HepG2 (cell line): Measurements from ENCODE around the gene ZNF445. TPM values are rescaled to one million over a fixed set of nuclear protein-coding genes. Genes with fewer than 3 reads are reported as not detected.
A peak's percentile ranks its signal among the peaks of the same experiment; 100 is the strongest.

Experiments used
- CEBPB ChIP-seq: IDR thresholded peaks from 2 replicates; pipeline ENCODE4 v1.6.1; 2011; ENCODE audit warnings: low read depth, low read length, improper control_type of control experiment, borderline replicate concordance
- DPF2 ChIP-seq: sonication (generic); formaldehyde crosslinking; IDR thresholded peaks from 2 replicates; pipeline ENCODE4 v1.4.0; 2020; ENCODE audit warnings: mild to moderate bottlenecking, low read depth, missing genetic modification reagents, borderline replicate concordance
- DRAP1 ChIP-seq: IDR thresholded peaks from 2 replicates; pipeline ENCODE4 v1.6.1; 2016; ENCODE audit warnings: missing genetic modification reagents, missing compliant biosample characterization
- ETV5 ChIP-seq: IDR thresholded peaks from 2 replicates; pipeline ENCODE4 v1.6.1; 2018; ENCODE audit warnings: missing biosample characterization, missing genetic modification reagents, inconsistent platforms, borderline replicate concordance
- HNF1B ChIP-seq: sonication (generic); formaldehyde crosslinking; IDR thresholded peaks from 2 replicates; pipeline ENCODE4 v1.5.1; 2020; ENCODE audit warnings: mild to moderate bottlenecking, moderate library complexity, missing genetic modification reagents
- HNRNPLL ChIP-seq: fragments of 200-400 bp; formaldehyde crosslinking; IDR thresholded peaks from 2 replicates; pipeline ENCODE4 v1.6.1; 2017; ENCODE audit warnings: mild to moderate bottlenecking, low read depth, low read length; ENCODE audit not compliant: poor library complexity, severe bottlenecking
- NFATC3 ChIP-seq: sonication (generic); formaldehyde crosslinking; IDR thresholded peaks from 2 replicates; pipeline ENCODE4 v1.5.1; 2020; ENCODE audit warnings: mild to moderate bottlenecking, missing genetic modification reagents
- NFIB ChIP-seq: sonication (generic); formaldehyde crosslinking; IDR thresholded peaks from 2 replicates; pipeline ENCODE4 v1.9.0; 2021; ENCODE audit warnings: missing genetic modification reagents, mild to moderate bottlenecking, borderline replicate concordance
- PATZ1 ChIP-seq: sonication (generic); formaldehyde crosslinking; IDR thresholded peaks from 2 replicates; pipeline ENCODE4 v1.4.0; 2020; ENCODE audit warnings: missing genetic modification reagents
- RBM22 ChIP-seq: fragments of 200-400 bp; formaldehyde crosslinking; optimal IDR thresholded peaks from 2 replicates; pipeline ENCODE3; 2017; ENCODE audit warnings: mild to moderate bottlenecking, low read length, moderate library complexity
- SIX1 ChIP-seq: sonication (generic); formaldehyde crosslinking; IDR thresholded peaks from 2 replicates; pipeline ENCODE4 v1.4.0; 2020; ENCODE audit warnings: missing genetic modification reagents, borderline replicate concordance
- ZFP91 ChIP-seq: sonication (generic); formaldehyde crosslinking; IDR thresholded peaks from 2 replicates; pipeline ENCODE4 v1.9.0; 2022; ENCODE audit warnings: missing genetic modification reagents, mild to moderate bottlenecking, borderline replicate concordance
- ZNF318 ChIP-seq: sonication (generic); formaldehyde crosslinking; IDR thresholded peaks from 2 replicates; pipeline ENCODE4 v1.4.0; 2020; ENCODE audit warnings: mild to moderate bottlenecking, missing genetic modification reagents
- ZNF33A ChIP-seq: sonication (generic); formaldehyde crosslinking; IDR thresholded peaks from 2 replicates; pipeline ENCODE4 v1.5.1; 2020; ENCODE audit warnings: missing genetic modification reagents, mild to moderate bottlenecking, moderate library complexity, borderline replicate concordance
- ZNF747 ChIP-seq: sonication (generic); formaldehyde crosslinking; IDR thresholded peaks from 2 replicates; pipeline ENCODE4 v1.8.1; 2023; ENCODE audit warnings: missing genetic modification reagents, mild to moderate bottlenecking, borderline replicate concordance
- polyA plus RNA-seq, 8 experiments: library from polyadenylated mRNA; depleted of rRNA in 3 of 8; stranded (reverse) in 7 of 8; unstranded in 1 of 8; fragments of >200 nt; fragmentation: Illumina TruSeq in 4 of 8; extraction: Trizol in 4 of 8; gene quantifications; 2 replicates each; pipeline versions ENCODE4 v1.2.1 to v1.2.3, GENCODE V29; 2011 to 2016; ENCODE audit warnings: low read depth in 4 of 8, missing spikeins in 1 of 8, mixed read lengths in 1 of 8; ENCODE audit not compliant: insufficient read depth in 1 of 8
- total RNA-seq, 5 experiments: library from RNA; depleted of rRNA; stranded (reverse); fragments of >200 nt; fragmentation: Illumina TruSeq; extraction: Trizol; gene quantifications; 2 replicates each; pipeline ENCODE4 v1.2.3, GENCODE V29; 2016; ENCODE audit warnings: low read depth in 1 of 5

Gene ZNF445
- total and polyA plus RNA-seq, 2 of the 13 experiments (the other 11 are each of a cell fraction or from before 2014, with no cell fraction given) = 4.4 to 10.3 TPM

GRCh38 chr3:44478055-44478468 lies 592 bp upstream of the ZNF445 start (continued):
- TF ChIP-seq ZNF318 (CRISPR knock-in tag) (no peak), ZFP91 (CRISPR knock-in tag) (peak; percentile 21; the same call in 1 of the 2 replicates), HNRNPLL (no peak), ETV5 (no peak), RBM22 (no peak), ZNF33A (no peak), DPF2 (CRISPR knock-in tag) (0 out of 2 replicates have a peak, but pooled peaks have one; percentile 44), SIX1 (CRISPR knock-in tag) (no peak), PATZ1 (CRISPR knock-in tag) (peak; percentile 25; the same call in 1 of the 2 replicates), DRAP1 (CRISPR knock-in tag) (no peak), ZNF747 (CRISPR knock-in tag) (0 out of 2 replicates have a peak, but pooled peaks have one; percentile 15), NFATC3 (CRISPR knock-in tag) (no peak), HNF1B (CRISPR knock-in tag) (no peak), NFIB (CRISPR knock-in tag) (no peak), CEBPB (peak; percentile 30)
